ENCODE results near the gene ANXA1. TPM values are rescaled to one million over a fixed set of nuclear protein-coding genes. Genes with fewer than 3 reads are reported as not detected.

ANXA1 gene
- total and polyA plus RNA-seq, 7 experiments from 2014 or later = 90.2 to 649 (median 145) TPM

GRCh38 chr9:73114958-73115357 is 36.7 kb upstream of the ANXA1 start:
- no peaks in the 10 kb centered on the region for H3K36me3 ChIP-seq (ENCODE audit: control insufficient read depth in 2 of 3, insufficient read depth in 3 of 3, low read length in 3 of 3)
- no peak overlapping the region for H3K27ac ChIP-seq (ENCODE audit: low read depth, low read length)
- H3K36me3 Mint-ChIP-seq = peaks cover 0 to 2% (median 0%) of the 10 kb centered on the region in 5 donors
- DNase-seq (no peak), ATAC-seq (no peak)
- H3K27me3 Mint-ChIP-seq = no peaks in the 10 kb centered on the region
- no peaks in the 10 kb centered on the region for H3K9me3 ChIP-seq (ENCODE audit: control insufficient read depth in 2 of 3, low read length in 3 of 3)
- peaks cover 19 to 48% (median 38%) of the 10 kb centered on the region in 7 donors for H3K4me1 Mint-ChIP-seq
- peak overlapping the region in 6 of 10 donors; percentile 22 to 71 (median 52) for H3K4me3 Mint-ChIP-seq
- H3K27me3 ChIP-seq (ENCODE audit: control insufficient read depth in 2 of 2, insufficient read depth in 2 of 2, low read length in 2 of 2) = no peaks in the 10 kb centered on the region
- intact Hi-C loops (cut with micrococcal nuclease) = loop anchor here in 1 of 2 donors (1.0 kb wide), 2 partner anchors 8 to 17 kb away; no protein-coding TSS in a partner anchor
- no peaks in the 10 kb centered on the region for H3K9me3 Mint-ChIP-seq
- ChIA-PET POLR2A (interaction anchor here (1.3 kb wide), 1 partner anchor 38 kb away, joined by 4 read pairs; no protein-coding TSS in a partner anchor), CTCF (interaction anchor here (0.7 to 9.8 kb wide), 5 partner anchors 9 to 65 kb away, joined by 3 to 148 read pairs (median 3); no protein-coding TSS in a partner anchor)
- H3K4me3 ChIP-seq (ENCODE audit: low read length) = no peak overlapping the region
- peaks cover 0 to 19% of the 10 kb centered on the region in 2 donors for H3K4me1 ChIP-seq (ENCODE audit: control insufficient read depth in 2 of 2, insufficient read depth in 2 of 2, low read length in 2 of 2)
- H3K27ac Mint-ChIP-seq = peak overlapping the region in 6 of 9 donors; percentile 2 to 90 (median 28)

DNA sequence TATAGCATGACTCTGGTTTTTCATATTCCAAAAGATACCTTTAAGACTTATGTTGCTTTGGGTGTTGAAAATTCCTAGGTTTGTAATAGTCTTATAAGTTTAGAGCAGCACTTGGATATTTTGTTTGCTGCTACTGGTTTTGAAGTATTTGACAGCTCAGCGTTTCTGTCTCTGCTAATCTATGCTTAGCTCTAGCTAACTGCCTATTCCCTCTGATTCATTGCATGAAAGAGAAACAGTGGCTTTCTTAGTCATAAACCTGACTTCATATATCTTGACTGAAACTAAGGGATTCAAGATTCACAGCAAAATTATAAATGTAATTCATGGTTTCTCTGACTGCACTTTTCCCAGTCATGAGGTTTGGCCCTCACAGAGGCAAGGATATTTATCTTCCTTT is 35.6 kb upstream of the ANXA1 start:
- ChIA-PET POLR2A (no interaction called here), CTCF (interaction anchor here (1.5 kb wide), 1 partner anchor 10 kb away, joined by 3 read pairs; no protein-coding TSS in a partner anchor)
- Histone ChIP-seq H3K9me3 (ENCODE audit: control insufficient read depth in 2 of 3, low read length in 3 of 3) (no peaks in the 10 kb centered on the region), H3K27ac (ENCODE audit: low read depth, low read length) (no peak overlapping the region), H3K36me3 (ENCODE audit: control insufficient read depth in 2 of 3, insufficient read depth in 3 of 3, low read length in 3 of 3) (no peaks in the 10 kb centered on the region), H3K4me3 (ENCODE audit: low read length) (no peak overlapping the region), H3K27me3 (ENCODE audit: control insufficient read depth in 2 of 2, insufficient read depth in 2 of 2, low read length in 2 of 2) (no peaks in the 10 kb centered on the region), H3K4me1 (ENCODE audit: control insufficient read depth in 2 of 2, insufficient read depth in 2 of 2, low read length in 2 of 2) (peaks cover 0 to 19% of the 10 kb centered on the region in 2 donors)
- Mint-ChIP-seq H3K36me3 (peaks cover 0 to 5% (median 0%) of the 10 kb centered on the region in 5 donors), H3K4me3 (no peak overlapping the region), H3K9me3 (no peaks in the 10 kb centered on the region), H3K4me1 (peaks cover 19 to 48% (median 38%) of the 10 kb centered on the region in 7 donors), H3K27me3 (no peaks in the 10 kb centered on the region), H3K27ac (no peak overlapping the region)
- DNase-seq (no peak), ATAC-seq (no peak)
- intact Hi-C loops (cut with micrococcal nuclease) = loop anchor here in 1 of 2 donors (2.0 kb wide), 1 partner anchor 33 kb away; no protein-coding TSS in a partner anchor

GRCh38 chr9:73116880-73117279 is 34.8 kb upstream of the ANXA1 start:
- no peak overlapping the region for H3K4me3 Mint-ChIP-seq
- H3K4me1 Mint-ChIP-seq = peaks cover 19 to 48% (median 38%) of the 10 kb centered on the region in 7 donors
- Histone ChIP-seq H3K4me1 (ENCODE audit: control insufficient read depth in 2 of 2, insufficient read depth in 2 of 2, low read length in 2 of 2) (peaks cover 0 to 19% of the 10 kb centered on the region in 2 donors), H3K9me3 (ENCODE audit: control insufficient read depth in 2 of 3, low read length in 3 of 3) (no peaks in the 10 kb centered on the region), H3K4me3 (ENCODE audit: low read length) (no peak overlapping the region), H3K36me3 (ENCODE audit: control insufficient read depth in 2 of 3, insufficient read depth in 3 of 3, low read length in 3 of 3) (no peaks in the 10 kb centered on the region), H3K27ac (ENCODE audit: low read depth, low read length) (no peak overlapping the region), H3K27me3 (ENCODE audit: control insufficient read depth in 2 of 2, insufficient read depth in 2 of 2, low read length in 2 of 2) (no peaks in the 10 kb centered on the region)
- peaks cover 0 to 5% (median 0%) of the 10 kb centered on the region in 5 donors for H3K36me3 Mint-ChIP-seq
- ATAC-seq (no peak), DNase-seq (no peak)
- H3K27ac Mint-ChIP-seq = peak overlapping the region in 1 of 9 donors; percentile 46
- H3K9me3 Mint-ChIP-seq = no peaks in the 10 kb centered on the region
- intact Hi-C loops (cut with micrococcal nuclease) = loop anchor here in 1 of 2 donors (2.0 kb wide), 1 partner anchor 32 kb away; no protein-coding TSS in a partner anchor
- H3K27me3 Mint-ChIP-seq = no peaks in the 10 kb centered on the region
- POLR2A ChIA-PET = no interaction called here
- CTCF ChIA-PET = interaction anchor here (0.6 to 1.5 kb wide), 3 partner anchors 9 to 44 kb away, joined by 3 read pairs; no protein-coding TSS in a partner anchor

- H3K4me1 Mint-ChIP-seq = peaks cover 19 to 43% (median 31%) of the 10 kb centered on the region in 7 donors
- intact Hi-C loops (cut with micrococcal nuclease) = no loop called here
- Histone ChIP-seq H3K27ac (ENCODE audit: low read depth, low read length) (no peak overlapping the region), H3K9me3 (ENCODE audit: control insufficient read depth in 2 of 3, low read length in 3 of 3) (no peaks in the 10 kb centered on the region), H3K27me3 (ENCODE audit: control insufficient read depth in 2 of 2, insufficient read depth in 2 of 2, low read length in 2 of 2) (no peaks in the 10 kb centered on the region), H3K36me3 (ENCODE audit: control insufficient read depth in 2 of 3, insufficient read depth in 3 of 3, low read length in 3 of 3) (no peaks in the 10 kb centered on the region), H3K4me1 (ENCODE audit: control insufficient read depth in 2 of 2, insufficient read depth in 2 of 2, low read length in 2 of 2) (peaks cover 0 to 19% of the 10 kb centered on the region in 2 donors), H3K4me3 (ENCODE audit: low read length) (no peak overlapping the region)
- no peak for ATAC-seq
- peaks cover 0 to 5% (median 0%) of the 10 kb centered on the region in 5 donors for H3K27me3 Mint-ChIP-seq
- no peak overlapping the region for H3K4me3 Mint-ChIP-seq
- peaks cover 0 to 5% (median 0%) of the 10 kb centered on the region in 5 donors for H3K36me3 Mint-ChIP-seq
- ChIA-PET CTCF (no interaction called here), POLR2A (no interaction called here)
- H3K27ac Mint-ChIP-seq = no peak overlapping the region
- H3K9me3 Mint-ChIP-seq = no peaks in the 10 kb centered on the region
- no peak for DNase-seq
These were observed 33.4 kb upstream of the ANXA1 start for GRCh38 chr9:73118286-73118685.

GRCh38 chr9:73118898-73119554 is 32.6 kb upstream of the ANXA1 start:
- Mint-ChIP-seq H3K27me3 (peaks cover 0 to 5% (median 0%) of the 10 kb centered on the region in 5 donors), H3K4me3 (no peak overlapping the region), H3K9me3 (no peaks in the 10 kb centered on the region), H3K36me3 (peaks cover 0 to 5% (median 0%) of the 10 kb centered on the region in 5 donors), H3K27ac (no peak overlapping the region), H3K4me1 (peaks cover 14 to 35% (median 23%) of the 10 kb centered on the region in 7 donors)
- Histone ChIP-seq H3K36me3 (ENCODE audit: control insufficient read depth in 2 of 3, insufficient read depth in 3 of 3, low read length in 3 of 3) (no peaks in the 10 kb centered on the region), H3K4me1 (ENCODE audit: control insufficient read depth in 2 of 2, insufficient read depth in 2 of 2, low read length in 2 of 2) (peaks cover 0 to 13% of the 10 kb centered on the region in 2 donors), H3K9me3 (ENCODE audit: control insufficient read depth in 2 of 3, low read length in 3 of 3) (no peaks in the 10 kb centered on the region), H3K4me3 (ENCODE audit: low read length) (no peak overlapping the region), H3K27ac (ENCODE audit: low read depth, low read length) (no peak overlapping the region), H3K27me3 (ENCODE audit: control insufficient read depth in 2 of 2, insufficient read depth in 2 of 2, low read length in 2 of 2) (no peaks in the 10 kb centered on the region)
- DNase-seq = no peak
- POLR2A ChIA-PET = no interaction called here
- ATAC-seq = no peak
- CTCF ChIA-PET = no interaction called here
- intact Hi-C loops (cut with micrococcal nuclease) = no loop called here

DNA sequence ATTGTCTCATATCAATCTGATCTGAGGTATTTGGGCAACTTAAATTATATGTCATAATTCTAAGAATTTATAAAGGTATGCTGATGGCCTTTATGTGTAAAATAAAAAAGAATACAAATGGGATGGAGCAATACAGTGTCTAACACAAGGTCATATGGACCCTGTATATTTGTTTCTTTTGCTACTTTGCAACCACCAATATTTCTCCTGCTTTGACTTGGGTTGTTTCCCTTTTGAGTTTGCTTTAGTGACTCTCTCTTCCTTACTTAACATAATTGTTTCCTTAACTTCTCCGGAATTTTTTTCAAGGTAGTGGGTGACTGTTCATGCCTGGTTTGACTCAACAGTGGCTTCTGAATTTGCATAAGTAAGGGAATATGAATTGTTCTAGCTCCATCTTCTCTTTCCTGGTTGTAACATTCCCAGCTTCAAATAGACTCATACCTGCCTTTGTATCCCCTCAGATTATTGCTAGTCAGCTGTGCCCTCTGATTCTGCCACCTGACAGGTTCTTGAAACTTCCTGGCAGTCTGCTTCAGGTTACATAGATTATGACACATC is 30.2 kb upstream of the ANXA1 start:
- no peak overlapping the region for H3K4me3 Mint-ChIP-seq

More for the DNA sequence above, 30.2 kb upstream of the ANXA1 start:
- H3K27ac ChIP-seq (ENCODE audit: low read depth, low read length) = no peak overlapping the region
- intact Hi-C loops (cut with micrococcal nuclease) = no loop called here
- Mint-ChIP-seq H3K4me1 (peaks cover 0 to 12% (median 4%) of the 10 kb centered on the region in 7 donors), H3K27ac (no peak overlapping the region), H3K9me3 (no peaks in the 10 kb centered on the region), H3K27me3 (peaks cover 0 to 5% (median 0%) of the 10 kb centered on the region in 5 donors), H3K36me3 (peaks cover 0 to 3% (median 0%) of the 10 kb centered on the region in 5 donors)
- ChIA-PET CTCF (no interaction called here), POLR2A (no interaction called here)
- H3K27me3 ChIP-seq (ENCODE audit: control insufficient read depth in 2 of 2, insufficient read depth in 2 of 2, low read length in 2 of 2) = no peaks in the 10 kb centered on the region
- ATAC-seq (no peak), DNase-seq (no peak)
- no peaks in the 10 kb centered on the region for H3K36me3 ChIP-seq (ENCODE audit: control insufficient read depth in 2 of 3, insufficient read depth in 3 of 3, low read length in 3 of 3)
- no peaks in the 10 kb centered on the region for H3K9me3 ChIP-seq (ENCODE audit: control insufficient read depth in 2 of 3, low read length in 3 of 3)
- no peaks in the 10 kb centered on the region for H3K4me1 ChIP-seq (ENCODE audit: control insufficient read depth in 2 of 2, insufficient read depth in 2 of 2, low read length in 2 of 2)
- no peak overlapping the region for H3K4me3 ChIP-seq (ENCODE audit: low read length)
